HCT116 (cell line): ENCODE data around the gene SLC38A9. TPM values are rescaled to one million over a fixed set of nuclear protein-coding genes. Genes with fewer than 3 reads are reported as not detected.

Experiments used
- ATAC-seq: fragments of 200-7000 bp; cut with Tn5 transposase; 2 replicates; pipeline ENCODE4 v1.9.1; 2020; ENCODE audit warnings: mild to moderate bottlenecking, moderate library complexity
- BruUV-seq: library from RNA; stranded (reverse); fragments of 400-500 nt; replicated peaks from 2 replicates; lab custom pipeline; 2021; lab: Mats Ljungman, UMichigan
- CTCF ChIA-PET: fragments of 300-600 bp; sonication (Branson Sonifier 250); formaldehyde crosslinking; loops from one replicate; lab custom pipeline; 2021; ENCODE audit warnings: antibody characterized with exemption; lab: Charles Lee
- POLR2A ChIA-PET: fragments of 300-600, 350-600 bp; sonication (Branson Sonifier 250); formaldehyde crosslinking; loops from one replicate; lab custom pipeline; 2021; ENCODE audit warnings: antibody characterized with exemption; lab: Charles Lee
- RAD21 ChIA-PET, 2 experiments: fragments of 300-600 bp; sonication (Branson Sonifier 250); formaldehyde crosslinking; loops; one replicate each; lab custom pipeline; 2023; ENCODE audit warnings: low total read pairs in 2 of 2; ENCODE audit not compliant: uncharacterized antibody in 2 of 2, unreplicated experiment in 2 of 2, low non-redundant PET in 1 of 2; lab: Charles Lee
- DNase-seq: peaks from one replicate; pipeline ENCODE4 v3.0.0-alpha.2; 2010; ENCODE audit warnings: low read depth, low spot score
- H2AFZ ChIP-seq: fragments of 200-600 bp; shearing (Covaris generic), sonication (generic); 2 replicates; pipeline ENCODE4 v1.6.1; 2017; ENCODE audit warnings: low read depth, mixed run types, mixed read lengths, antibody characterized with exemption, low read length; ENCODE audit not compliant: poor library complexity, severe bottlenecking
- H3K27ac ChIP-seq: 2 replicates; pipeline ENCODE4 v1.5.1; 2012; ENCODE audit warnings: low read depth, low read length
- H3K27me3 ChIP-seq: fragments of 200-600 bp; sonication (generic); 2 replicates; pipeline ENCODE4 v1.6.1; 2016; ENCODE audit warnings: mixed run types, low read length, mixed read lengths; ENCODE audit not compliant: insufficient read depth
- H3K36me3 ChIP-seq, 2 experiments: fragments of 200-500 bp in 1 of 2; fragments of 200-600 bp in 1 of 2; sonication (Bioruptor generic) in 1 of 2; sonication (generic) in 1 of 2; 2 replicates each; pipeline versions ENCODE4 v1.5.1 to v1.6.1; 2014 to 2016; ENCODE audit warnings: low read length in 2 of 2, inconsistent platforms in 1 of 2, mixed read lengths in 1 of 2, mixed run types in 1 of 2; ENCODE audit not compliant: insufficient read depth in 2 of 2, control insufficient read depth in 1 of 2
- H3K4me1 ChIP-seq, 2 experiments: fragments of 200-600 bp in 1 of 2; sonication (generic) in 1 of 2; 2 replicates each; pipeline versions ENCODE4 v1.5.1 to v1.6.1; 2012 to 2017; ENCODE audit warnings: low read length in 2 of 2, inconsistent platforms in 1 of 2, mild to moderate bottlenecking in 1 of 2, mixed read lengths in 1 of 2, mixed run types in 1 of 2, moderate library complexity in 1 of 2; ENCODE audit not compliant: insufficient read depth in 2 of 2, control insufficient read depth in 1 of 2
- H3K4me2 ChIP-seq: fragments of 200-600 bp; sonication (generic); 2 replicates; pipeline ENCODE4 v1.6.1; 2017; ENCODE audit warnings: mixed run types, low read length, mixed read lengths
- H3K4me3 ChIP-seq, 2 experiments: fragments of 200-600 bp in 1 of 2; sonication (generic) in 1 of 2; replicated peaks in 1 of 2; 2 replicates each; pipeline ENCODE4 v1.5.1; 2011 to 2016; ENCODE audit warnings: low read length in 2 of 2, control low read depth in 1 of 2, low read depth in 1 of 2, mild to moderate bottlenecking in 1 of 2, mixed read lengths in 1 of 2, mixed run types in 1 of 2
- H3K79me2 ChIP-seq: fragments of 200-600 bp; sonication (generic); 2 replicates; pipeline ENCODE4 v1.6.1; 2017; ENCODE audit warnings: mild to moderate bottlenecking, mixed run types, low read length, moderate library complexity, mixed read lengths; ENCODE audit not compliant: insufficient read depth
- H3K9ac ChIP-seq: fragments of 200-600 bp; sonication (generic); 2 replicates; pipeline ENCODE4 v1.6.1; 2016; ENCODE audit warnings: low read length, mixed read lengths
- H3K9me2 ChIP-seq: fragments of 200-600 bp; sonication (generic), shearing (Covaris generic); 2 replicates; pipeline ENCODE4 v1.6.1; 2017; ENCODE audit warnings: mixed run types, mild to moderate bottlenecking, moderate library complexity; ENCODE audit not compliant: insufficient read depth
- H3K9me3 ChIP-seq, 2 experiments: fragments of 200-500 bp in 1 of 2; fragments of 200-600 bp in 1 of 2; sonication (Bioruptor generic) in 1 of 2; sonication (generic) in 1 of 2; 2 replicates each; pipeline ENCODE4 v1.6.1; 2014 to 2017; ENCODE audit warnings: low read length in 2 of 2, mixed read lengths in 2 of 2, inconsistent platforms in 1 of 2, low read depth in 1 of 2, mild to moderate bottlenecking in 1 of 2, mixed run types in 1 of 2, moderate library complexity in 1 of 2; ENCODE audit not compliant: control insufficient read depth in 1 of 2, insufficient read depth in 1 of 2
- H4K20me1 ChIP-seq: fragments of 200-600 bp; sonication (generic), shearing (Covaris generic); 2 replicates; pipeline ENCODE4 v1.6.1; 2017; ENCODE audit warnings: mixed run types, mild to moderate bottlenecking, moderate library complexity; ENCODE audit not compliant: insufficient read depth
- ATF3 ChIP-seq: IDR thresholded peaks from 2 replicates; pipeline ENCODE4 v1.6.1; 2012
- CBX3 ChIP-seq: IDR thresholded peaks from 2 replicates; pipeline ENCODE4 v1.6.1; 2012; ENCODE audit warnings: low read depth
- CTCF ChIP-seq, 3 experiments: fragments of 200-600 bp in 1 of 3; sonication (generic) in 1 of 3; IDR thresholded peaks in 2 of 3; conservative IDR thresholded peaks in 1 of 3; 2 replicates each; pipeline ENCODE4 v1.5.1; 2012 to 2017; ENCODE audit warnings: low read depth in 2 of 3, low read length in 2 of 3, antibody characterized with exemption in 1 of 3, borderline replicate concordance in 1 of 3, control low read depth in 1 of 3, mild to moderate bottlenecking in 1 of 3, mixed read lengths in 1 of 3, mixed run types in 1 of 3, moderate library complexity in 1 of 3; ENCODE audit not compliant: insufficient read depth in 1 of 3
- EGR1 ChIP-seq: IDR thresholded peaks from 2 replicates; pipeline ENCODE4 v1.6.1; 2012; ENCODE audit warnings: low read depth
- ELF1 ChIP-seq: IDR thresholded peaks from 2 replicates; pipeline ENCODE4 v1.6.1; 2012; ENCODE audit warnings: low read depth, borderline replicate concordance
- EZH2phosphoT487 ChIP-seq: fragments of 200-600 bp; IDR thresholded peaks from 2 replicates; pipeline ENCODE4 v1.6.1; 2018; ENCODE audit warnings: antibody characterized with exemption, borderline replicate concordance
- JUND ChIP-seq: IDR thresholded peaks from 2 replicates; pipeline ENCODE4 v1.6.1; 2012
- MAX ChIP-seq: IDR thresholded peaks from 2 replicates; pipeline ENCODE4 v1.6.1; 2012
- POLR2A ChIP-seq: IDR thresholded peaks from 2 replicates; pipeline ENCODE4 v1.7.0; 2011; ENCODE audit warnings: borderline replicate concordance; ENCODE audit not compliant: insufficient read depth, insufficient read length; ENCODE audit errors: extremely low read depth
- POLR2AphosphoS5 ChIP-seq: IDR thresholded peaks from 2 replicates; pipeline ENCODE4 v1.6.1; 2011; ENCODE audit warnings: mild to moderate bottlenecking, low read depth, low read length, moderate library complexity
- RAD21 ChIP-seq: IDR thresholded peaks from 2 replicates; pipeline ENCODE4 v1.6.1; 2012; ENCODE audit warnings: low read depth, mild to moderate bottlenecking
- REST ChIP-seq: IDR thresholded peaks from 2 replicates; pipeline ENCODE4 v1.6.1; 2012; ENCODE audit warnings: low read depth
- SIN3A ChIP-seq: IDR thresholded peaks from 2 replicates; pipeline ENCODE4 v1.6.1; 2012; ENCODE audit warnings: low read depth
- SP1 ChIP-seq: IDR thresholded peaks from 2 replicates; pipeline ENCODE4 v1.6.1; 2012; ENCODE audit warnings: low read depth
- SRF ChIP-seq: IDR thresholded peaks from 2 replicates; pipeline ENCODE4 v1.6.1; 2012; ENCODE audit warnings: low read depth
- TCF7L2 ChIP-seq: IDR thresholded peaks from 2 replicates; pipeline ENCODE4 v1.7.0; 2011; ENCODE audit warnings: borderline replicate concordance, inconsistent platforms; ENCODE audit not compliant: insufficient read depth, insufficient read length; ENCODE audit errors: extremely low read depth
- YY1 ChIP-seq: IDR thresholded peaks from 2 replicates; pipeline ENCODE4 v1.6.1; 2011; ENCODE audit warnings: low read length, low read depth, moderate library complexity, mild to moderate bottlenecking; ENCODE audit not compliant: insufficient replicate concordance; ENCODE audit errors: extremely low read depth
- ZFX ChIP-seq: fragments of 450-650 bp; IDR thresholded peaks from 2 replicates; pipeline ENCODE4 v1.6.1; 2017
- intact Hi-C: fragments of 100-400 bp; cut with micrococcal nuclease; formaldehyde crosslinking; loops from 2 replicates; pipeline ENCODE4 v1.10.0; 2022
- total RNA-seq: library from RNA; stranded (reverse); gene quantifications from one replicate; pipeline ENCODE4 v1.2.1, GENCODE V29; 2021; ENCODE audit not compliant: unreplicated experiment

SLC38A9 gene
- total RNA-seq, 1 experiment from 2014 or later = 12.6 TPM

GRCh38 chr5:55732585-55732984 is 20.5 kb upstream of the SLC38A9 start:
- Histone ChIP-seq H3K4me1 (no peaks in the 10 kb centered on the region), H3K27me3 (no peaks in the 10 kb centered on the region), H3K27ac (no peak overlapping the region), H2AFZ (peak overlapping the region; percentile 17), H3K9me2 (no peaks in the 10 kb centered on the region), H3K9me3 (no peaks in the 10 kb centered on the region), H3K79me2 (no peaks in the 10 kb centered on the region), H4K20me1 (no peaks in the 10 kb centered on the region), H3K9ac (no peak overlapping the region), H3K4me3 (no peak overlapping the region), H3K36me3 (no peaks in the 10 kb centered on the region), H3K4me2 (no peak overlapping the region)
- ChIA-PET CTCF (no interaction called here), POLR2A (interaction anchor here (1.2 kb wide), 1 partner anchor 11 kb away, joined by 3 read pairs; no protein-coding TSS in a partner anchor), RAD21 (no interaction called here)
- ATAC-seq = no peak
- TF ChIP-seq SRF (no peak), POLR2A (no peak), SP1 (no peak), ZFX (no peak), POLR2AphosphoS5 (no peak), JUND (no peak), EZH2phosphoT487 (no peak), ELF1 (no peak), TCF7L2 (no peak), RAD21 (no peak), MAX (no peak), EGR1 (no peak), ATF3 (no peak), YY1 (no peak), CBX3 (no peak), REST (no peak), SIN3A (no peak), CTCF (IDR thresholded peaks at IDR 0.05 in 2 of 3, conservative IDR thresholded peaks at IDR 0.05 in 1 of 3; ENCODE audit: borderline replicate concordance in 1 of 3, insufficient read depth in 1 of 3, low read depth in 2 of 3, low read length in 2 of 3) (no peak)
- no TSS peak for BruUV-seq
- DNase-seq = no peak
- intact Hi-C loops = no loop called here
